ENCODE measurements around the gene RUNX1. TPM values are rescaled to one million over a fixed set of nuclear protein-coding genes. Genes with fewer than 3 reads are reported as not detected.

Gene RUNX1
- total and polyA plus RNA-seq, 7 experiments from 2014 or later: 27.9 to 154 (median 85.1) TPM

DNA sequence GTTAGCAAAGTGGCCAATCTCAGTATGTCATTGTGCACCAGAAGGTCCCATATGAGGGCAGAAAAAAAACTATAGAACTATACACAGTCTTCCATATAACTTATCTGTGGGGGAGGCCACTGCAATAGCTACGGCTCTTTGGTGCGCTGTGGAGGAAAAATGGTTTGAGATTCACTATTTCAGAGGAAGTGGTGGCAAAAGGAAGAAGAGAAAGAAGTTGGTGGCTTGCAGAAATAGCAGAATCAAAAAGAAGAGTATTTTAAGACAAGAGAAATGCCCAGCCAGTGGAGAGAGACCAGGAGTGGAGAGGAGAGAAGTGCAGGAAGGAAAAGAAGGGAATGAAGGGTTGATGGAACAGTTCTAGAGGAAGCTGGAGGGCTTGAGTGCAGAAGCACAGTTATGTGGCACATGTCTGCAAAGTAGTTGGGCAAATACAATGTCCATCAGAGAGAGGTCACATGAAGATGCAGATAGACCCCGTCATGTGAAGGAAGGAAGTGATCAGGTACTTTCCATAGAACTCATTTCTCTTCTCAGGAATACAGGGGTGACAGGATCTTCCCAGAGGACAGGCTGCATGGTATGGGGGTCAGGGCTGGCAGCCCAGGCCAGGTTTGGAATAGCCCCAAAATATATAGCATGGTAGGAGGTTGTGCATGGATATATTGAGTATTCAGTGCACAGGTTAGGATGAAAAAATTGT lies 64.6 kb downstream of the RUNX1 start:
- Mint-ChIP-seq H3K4me3 (peak overlapping the region; percentile 52 to 88 (median 74)), H3K9me3 (no peaks in the 10 kb centered on the region), H3K36me3 (peaks cover 5 to 41% (median 19%) of the 10 kb centered on the region in 5 donors), H3K27ac (peak overlapping the region; percentile 49 to 91 (median 76)), H3K27me3 (peaks cover 0 to 8% (median 0%) of the 10 kb centered on the region in 5 donors), H3K4me1 (peaks cover 26 to 95% (median 77%) of the 10 kb centered on the region in 7 donors)
- peak overlapping the region; percentile 22 for H3K4me3 ChIP-seq (ENCODE audit: low read length)
- intact Hi-C loops (cut with micrococcal nuclease): loop anchor here in 1 of 2 donors (10.0 kb wide), 2 partner anchors 180 to 240 kb away; no protein-coding TSS in a partner anchor
- DNase-seq: no peak
- H3K9me3 ChIP-seq (ENCODE audit: control insufficient read depth in 2 of 3, low read length in 3 of 3): no peaks in the 10 kb centered on the region
- POLR2A ChIA-PET: interaction anchor here (0.7 to 3.4 kb wide), 7 partner anchors 9 to 97 kb away, joined by 3 to 32 read pairs (median 4); no protein-coding TSS in a partner anchor
- H3K4me1 ChIP-seq (ENCODE audit: control insufficient read depth in 2 of 2, insufficient read depth in 2 of 2, low read length in 2 of 2): peaks cover 70 to 76% of the 10 kb centered on the region in 2 donors
- no peak for ATAC-seq
- peaks cover 0 to 8% (median 0%) of the 10 kb centered on the region in 3 experiments for H3K36me3 ChIP-seq (ENCODE audit: control insufficient read depth in 2 of 3, insufficient read depth in 3 of 3, low read length in 3 of 3)
- peak overlapping the region; percentile 4 for H3K27ac ChIP-seq (ENCODE audit: low read depth, low read length)
- CTCF ChIA-PET: interaction anchor here (1.1 to 1.9 kb wide), 3 partner anchors 11 to 95 kb away, joined by 5 read pairs; no protein-coding TSS in a partner anchor
- H3K27me3 ChIP-seq (ENCODE audit: control insufficient read depth in 2 of 2, insufficient read depth in 2 of 2, low read length in 2 of 2): no peaks in the 10 kb centered on the region

DNA sequence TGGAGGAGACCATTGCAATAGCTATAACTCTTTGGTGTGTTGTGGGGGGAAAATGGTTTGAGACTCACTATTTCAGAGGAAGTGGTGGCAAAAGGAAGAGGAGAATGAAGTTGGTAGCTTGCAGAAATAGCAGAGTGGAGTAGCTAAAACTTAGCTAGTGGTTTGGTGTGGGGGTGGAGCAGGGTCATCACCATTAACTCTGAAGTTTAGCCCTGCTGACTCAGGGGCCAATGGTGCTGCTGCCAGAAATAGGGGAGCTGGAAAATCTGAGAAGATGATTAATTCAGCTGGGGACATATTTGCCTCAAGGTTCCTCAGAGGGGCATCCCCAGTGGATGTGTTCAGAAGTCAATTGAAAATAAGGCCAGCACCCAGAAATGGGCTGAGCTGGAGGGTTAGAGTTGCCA lies 65.4 kb downstream of the RUNX1 start:
- ATAC-seq: peak; percentile 18
- Mint-ChIP-seq H3K4me1 (peaks cover 35 to 95% (median 77%) of the 10 kb centered on the region in 7 donors), H3K9me3 (no peaks in the 10 kb centered on the region), H3K4me3 (peak overlapping the region; percentile 45 to 88 (median 74)), H3K27me3 (peaks cover 0 to 8% (median 0%) of the 10 kb centered on the region in 5 donors), H3K36me3 (peaks cover 5 to 46% (median 23%) of the 10 kb centered on the region in 5 donors), H3K27ac (peak overlapping the region; percentile 44 to 91 (median 76))
- intact Hi-C loops (cut with micrococcal nuclease): loop anchor here (1.0 to 10.0 kb wide), 7 partner anchors 9 to 241 kb away; no protein-coding TSS in a partner anchor
- Histone ChIP-seq H3K4me1 (ENCODE audit: control insufficient read depth in 2 of 2, insufficient read depth in 2 of 2, low read length in 2 of 2) (peaks cover 63 to 72% of the 10 kb centered on the region in 2 donors), H3K27ac (ENCODE audit: low read depth, low read length) (peak overlapping the region; percentile 15), H3K27me3 (ENCODE audit: control insufficient read depth in 2 of 2, insufficient read depth in 2 of 2, low read length in 2 of 2) (no peaks in the 10 kb centered on the region), H3K4me3 (ENCODE audit: low read length) (peak overlapping the region; percentile 22), H3K36me3 (ENCODE audit: control insufficient read depth in 2 of 3, insufficient read depth in 3 of 3, low read length in 3 of 3) (peaks cover 0 to 9% (median 0%) of the 10 kb centered on the region in 3 experiments), H3K9me3 (ENCODE audit: control insufficient read depth in 2 of 3, low read length in 3 of 3) (no peaks in the 10 kb centered on the region)
- POLR2A ChIA-PET: interaction anchor here (0.7 to 3.4 kb wide), 13 partner anchors 9 to 97 kb away, joined by 3 to 32 read pairs (median 4); no protein-coding TSS in a partner anchor
- DNase-seq: peak in 5 of 9 donors; percentile 27 to 69 (median 30)
- CTCF ChIA-PET: interaction anchor here (0.8 to 1.9 kb wide), 5 partner anchors 10 to 94 kb away, joined by 3 to 5 read pairs (median 5); no protein-coding TSS in a partner anchor

DNA sequence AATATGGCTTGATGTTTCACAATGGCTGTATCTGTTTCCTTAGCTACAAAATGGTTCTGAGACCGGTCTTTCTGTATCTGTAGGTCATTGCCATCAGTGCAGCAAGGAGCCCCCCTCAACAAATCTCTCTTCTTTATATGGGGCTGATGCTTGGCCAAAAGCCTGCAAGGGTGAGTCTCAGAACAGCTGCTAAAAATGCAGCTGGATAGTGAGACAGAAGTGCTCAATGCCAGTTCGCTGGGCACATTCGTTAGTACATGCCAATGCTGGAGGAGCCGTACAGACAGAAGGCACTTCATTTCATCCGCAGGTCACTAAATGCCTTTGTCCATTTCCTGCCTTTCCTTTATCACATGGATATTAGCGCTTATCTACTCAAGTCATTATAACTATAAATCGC lies 67.3 kb downstream of the RUNX1 start:
- Mint-ChIP-seq H3K27me3 (peaks cover 0 to 13% (median 0%) of the 10 kb centered on the region in 5 donors), H3K27ac (peak overlapping the region in 6 of 9 donors; percentile 29 to 91 (median 68)), H3K4me3 (peak overlapping the region in 2 of 10 donors; percentile 9 to 24), H3K36me3 (peaks cover 5 to 55% (median 23%) of the 10 kb centered on the region in 5 donors), H3K9me3 (no peaks in the 10 kb centered on the region), H3K4me1 (peaks cover 48 to 86% (median 73%) of the 10 kb centered on the region in 7 donors)
- POLR2A ChIA-PET: interaction anchor here (1.2 to 3.4 kb wide), 3 partner anchors 23 to 64 kb away, joined by 3 to 32 read pairs (median 6); no protein-coding TSS in a partner anchor
- H3K4me3 ChIP-seq (ENCODE audit: low read length): no peak overlapping the region
- H3K27ac ChIP-seq (ENCODE audit: low read depth, low read length): no peak overlapping the region
- no peak for ATAC-seq
- H3K4me1 ChIP-seq (ENCODE audit: control insufficient read depth in 2 of 2, insufficient read depth in 2 of 2, low read length in 2 of 2): peaks cover 45 to 57% of the 10 kb centered on the region in 2 donors
- no peaks in the 10 kb centered on the region for H3K9me3 ChIP-seq (ENCODE audit: control insufficient read depth in 2 of 3, low read length in 3 of 3)
- CTCF ChIA-PET: interaction anchor here (1.4 to 2.0 kb wide), 2 partner anchors 57 to 66 kb away, joined by 3 to 8 read pairs; no protein-coding TSS in a partner anchor
- peaks cover 0 to 9% (median 0%) of the 10 kb centered on the region in 3 experiments for H3K36me3 ChIP-seq (ENCODE audit: control insufficient read depth in 2 of 3, insufficient read depth in 3 of 3, low read length in 3 of 3)
- H3K27me3 ChIP-seq (ENCODE audit: control insufficient read depth in 2 of 2, insufficient read depth in 2 of 2, low read length in 2 of 2): no peaks in the 10 kb centered on the region
- intact Hi-C loops (cut with micrococcal nuclease): loop anchor here (2.0 to 10.0 kb wide), 4 partner anchors 13 to 243 kb away; no protein-coding TSS in a partner anchor
- no peak for DNase-seq

DNA sequence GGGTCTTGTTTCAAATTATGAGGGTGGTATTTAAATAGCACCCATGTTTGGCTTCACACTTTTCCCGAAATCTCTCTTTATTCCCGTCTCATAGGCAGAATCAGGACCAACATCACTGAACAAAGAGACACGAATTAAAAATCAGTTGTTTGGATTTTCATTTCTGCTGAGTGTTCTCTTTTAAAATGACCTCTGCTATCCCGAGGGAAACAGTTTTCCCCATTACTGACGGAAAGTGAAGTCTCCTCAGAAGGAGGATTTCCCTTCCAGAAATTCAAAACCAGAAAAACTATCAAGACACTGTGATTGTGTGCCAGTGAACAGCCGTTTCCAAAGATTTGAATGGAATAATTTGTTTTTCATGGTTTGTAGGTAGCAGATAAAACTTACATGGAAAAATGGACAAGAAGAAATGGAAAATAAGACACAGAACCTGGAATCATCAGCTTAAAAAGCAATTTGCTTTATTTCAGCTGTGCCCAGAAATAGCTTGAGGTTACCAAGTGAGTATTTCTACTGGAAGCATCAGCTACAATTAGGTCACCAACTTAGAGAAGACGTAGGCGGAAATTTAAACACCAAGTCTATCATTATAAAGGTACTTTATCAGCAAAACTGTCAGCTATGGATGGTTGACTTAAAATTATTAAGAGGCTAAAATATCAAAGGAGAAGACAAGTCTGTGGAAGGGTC lies 68.5 kb downstream of the RUNX1 start:
- no peak overlapping the region for H3K27ac ChIP-seq (ENCODE audit: low read depth, low read length)
- Mint-ChIP-seq H3K27ac (peak overlapping the region in 1 of 9 donors; percentile 18), H3K4me3 (no peak overlapping the region), H3K9me3 (no peaks in the 10 kb centered on the region), H3K4me1 (peaks cover 50 to 88% (median 70%) of the 10 kb centered on the region in 7 donors), H3K27me3 (peaks cover 0 to 21% (median 0%) of the 10 kb centered on the region in 5 donors), H3K36me3 (peaks cover 5 to 57% (median 28%) of the 10 kb centered on the region in 5 donors)
- intact Hi-C loops (cut with micrococcal nuclease): loop anchor here in 1 of 2 donors (10.0 kb wide), 2 partner anchors 176 to 244 kb away; no protein-coding TSS in a partner anchor
- no peaks in the 10 kb centered on the region for H3K27me3 ChIP-seq (ENCODE audit: control insufficient read depth in 2 of 2, insufficient read depth in 2 of 2, low read length in 2 of 2)
- H3K36me3 ChIP-seq (ENCODE audit: control insufficient read depth in 2 of 3, insufficient read depth in 3 of 3, low read length in 3 of 3): peaks cover 0 to 9% (median 0%) of the 10 kb centered on the region in 3 experiments
- peaks cover 39 to 52% of the 10 kb centered on the region in 2 donors for H3K4me1 ChIP-seq (ENCODE audit: control insufficient read depth in 2 of 2, insufficient read depth in 2 of 2, low read length in 2 of 2)
- DNase-seq (no peak), ATAC-seq (no peak)
- no peak overlapping the region for H3K4me3 ChIP-seq (ENCODE audit: low read length)
- H3K9me3 ChIP-seq (ENCODE audit: control insufficient read depth in 2 of 3, low read length in 3 of 3): no peaks in the 10 kb centered on the region
- POLR2A ChIA-PET: interaction anchor here (1.1 to 1.7 kb wide), 4 partner anchors 12 to 68 kb away, joined by 3 to 6 read pairs (median 4); no protein-coding TSS in a partner anchor
- CTCF ChIA-PET: interaction anchor here (2.0 kb wide), 1 partner anchor 68 kb away, joined by 8 read pairs; no protein-coding TSS in a partner anchor

DNA sequence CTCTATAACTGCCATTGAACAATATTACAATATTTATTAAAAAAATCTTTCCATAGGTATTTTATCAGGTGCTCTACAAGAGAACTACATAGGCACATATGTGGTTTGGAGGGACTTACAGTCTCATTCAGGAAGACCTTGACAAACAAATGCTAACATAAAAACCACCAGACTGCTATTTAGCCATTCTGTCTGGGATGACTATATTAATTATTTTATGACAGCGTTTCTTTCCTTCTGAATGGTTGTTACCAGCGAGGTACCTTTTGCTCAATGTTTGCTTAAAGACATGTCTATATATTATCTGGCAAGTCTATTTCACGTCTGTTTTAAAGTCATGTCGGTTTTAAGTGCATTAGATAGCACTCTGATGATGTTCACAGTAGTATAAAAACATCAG lies 69.7 kb downstream of the RUNX1 start:
- CTCF ChIA-PET: no interaction called here
- peaks cover 0 to 9% (median 0%) of the 10 kb centered on the region in 3 experiments for H3K36me3 ChIP-seq (ENCODE audit: control insufficient read depth in 2 of 3, insufficient read depth in 3 of 3, low read length in 3 of 3)
- Mint-ChIP-seq H3K27me3 (peaks cover 0 to 26% (median 0%) of the 10 kb centered on the region in 5 donors), H3K4me3 (no peak overlapping the region), H3K4me1 (peaks cover 49 to 88% (median 72%) of the 10 kb centered on the region in 7 donors), H3K9me3 (no peaks in the 10 kb centered on the region), H3K36me3 (peaks cover 5 to 53% (median 20%) of the 10 kb centered on the region in 5 donors), H3K27ac (peak overlapping the region in 2 of 9 donors; percentile 49 to 70)
- ATAC-seq: no peak
- H3K4me1 ChIP-seq (ENCODE audit: control insufficient read depth in 2 of 2, insufficient read depth in 2 of 2, low read length in 2 of 2): peaks cover 40 to 51% of the 10 kb centered on the region in 2 donors
- no peaks in the 10 kb centered on the region for H3K27me3 ChIP-seq (ENCODE audit: control insufficient read depth in 2 of 2, insufficient read depth in 2 of 2, low read length in 2 of 2)
- intact Hi-C loops (cut with micrococcal nuclease): no loop called here
- POLR2A ChIA-PET: no interaction called here
- H3K27ac ChIP-seq (ENCODE audit: low read depth, low read length): no peak overlapping the region
- DNase-seq: no peak
- no peak overlapping the region for H3K4me3 ChIP-seq (ENCODE audit: low read length)
- H3K9me3 ChIP-seq (ENCODE audit: control insufficient read depth in 2 of 3, low read length in 3 of 3): no peaks in the 10 kb centered on the region

All from naive thymus-derived CD4-positive, alpha-beta T cell (primary cell).